HEK293 (cell line): ENCODE results near the gene DCST1.

Experiments
- KLF16 ChIP-seq: fragments of 450-650 bp; formaldehyde crosslinking; IDR thresholded peaks from 2 replicates; pipeline ENCODE4 v1.5.1; 2017; ENCODE audit warnings: missing biosample characterization, missing genetic modification characterization
- MYNN ChIP-seq: fragments of 450-650 bp; formaldehyde crosslinking; IDR thresholded peaks from 2 replicates; pipeline ENCODE4 v1.5.1; 2016; ENCODE audit warnings: missing biosample characterization, missing genetic modification characterization, borderline replicate concordance
- YY1 ChIP-seq: fragments of 450-650 bp; formaldehyde crosslinking; IDR thresholded peaks from 2 replicates; pipeline ENCODE4 v1.5.1; 2018; ENCODE audit warnings: missing biosample characterization, missing genetic modification characterization
- ZBTB1 ChIP-seq: fragments of 450-650 bp; formaldehyde crosslinking; IDR thresholded peaks from 2 replicates; pipeline ENCODE4 v1.5.1; 2016; ENCODE audit warnings: missing biosample characterization, missing genetic modification characterization
- ZNF24 ChIP-seq: fragments of 450-650 bp; formaldehyde crosslinking; IDR thresholded peaks from 2 replicates; pipeline ENCODE4 v1.5.1; 2016; ENCODE audit warnings: missing biosample characterization, missing genetic modification characterization
- ZNF488 ChIP-seq: fragments of 450-650 bp; formaldehyde crosslinking; IDR thresholded peaks from 2 replicates; pipeline ENCODE4 v1.5.1; 2016; ENCODE audit warnings: missing biosample characterization, missing genetic modification characterization
- TF ChIP-seq, protein P1 (sequence below): fragments of 450-650 bp; formaldehyde crosslinking; IDR thresholded peaks from 2 replicates; pipeline ENCODE4 v1.5.1; 2016; ENCODE audit warnings: missing biosample characterization, missing genetic modification characterization
- TF ChIP-seq, protein P2 (sequence below): fragments of 450-650 bp; formaldehyde crosslinking; conservative IDR thresholded peaks from 2 replicates; pipeline ENCODE4 v1.5.1; 2016; ENCODE audit warnings: low read depth, missing biosample characterization, missing genetic modification characterization

- TF ChIP-seq ZBTB1 (tag by site-specific recombination) (no peak), YY1 (tag by site-specific recombination) (no peak), ZNF488 (tag by site-specific recombination) (no peak), MYNN (tag by site-specific recombination) (no peak), KLF16 (no peak), ZNF24 (tag by site-specific recombination) (no peak)
- TF ChIP-seq, protein P1, sequence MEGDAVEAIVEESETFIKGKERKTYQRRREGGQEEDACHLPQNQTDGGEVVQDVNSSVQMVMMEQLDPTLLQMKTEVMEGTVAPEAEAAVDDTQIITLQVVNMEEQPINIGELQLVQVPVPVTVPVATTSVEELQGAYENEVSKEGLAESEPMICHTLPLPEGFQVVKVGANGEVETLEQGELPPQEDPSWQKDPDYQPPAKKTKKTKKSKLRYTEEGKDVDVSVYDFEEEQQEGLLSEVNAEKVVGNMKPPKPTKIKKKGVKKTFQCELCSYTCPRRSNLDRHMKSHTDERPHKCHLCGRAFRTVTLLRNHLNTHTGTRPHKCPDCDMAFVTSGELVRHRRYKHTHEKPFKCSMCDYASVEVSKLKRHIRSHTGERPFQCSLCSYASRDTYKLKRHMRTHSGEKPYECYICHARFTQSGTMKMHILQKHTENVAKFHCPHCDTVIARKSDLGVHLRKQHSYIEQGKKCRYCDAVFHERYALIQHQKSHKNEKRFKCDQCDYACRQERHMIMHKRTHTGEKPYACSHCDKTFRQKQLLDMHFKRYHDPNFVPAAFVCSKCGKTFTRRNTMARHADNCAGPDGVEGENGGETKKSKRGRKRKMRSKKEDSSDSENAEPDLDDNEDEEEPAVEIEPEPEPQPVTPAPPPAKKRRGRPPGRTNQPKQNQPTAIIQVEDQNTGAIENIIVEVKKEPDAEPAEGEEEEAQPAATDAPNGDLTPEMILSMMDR (tag by site-specific recombination): no peak
- TF ChIP-seq, protein P2, sequence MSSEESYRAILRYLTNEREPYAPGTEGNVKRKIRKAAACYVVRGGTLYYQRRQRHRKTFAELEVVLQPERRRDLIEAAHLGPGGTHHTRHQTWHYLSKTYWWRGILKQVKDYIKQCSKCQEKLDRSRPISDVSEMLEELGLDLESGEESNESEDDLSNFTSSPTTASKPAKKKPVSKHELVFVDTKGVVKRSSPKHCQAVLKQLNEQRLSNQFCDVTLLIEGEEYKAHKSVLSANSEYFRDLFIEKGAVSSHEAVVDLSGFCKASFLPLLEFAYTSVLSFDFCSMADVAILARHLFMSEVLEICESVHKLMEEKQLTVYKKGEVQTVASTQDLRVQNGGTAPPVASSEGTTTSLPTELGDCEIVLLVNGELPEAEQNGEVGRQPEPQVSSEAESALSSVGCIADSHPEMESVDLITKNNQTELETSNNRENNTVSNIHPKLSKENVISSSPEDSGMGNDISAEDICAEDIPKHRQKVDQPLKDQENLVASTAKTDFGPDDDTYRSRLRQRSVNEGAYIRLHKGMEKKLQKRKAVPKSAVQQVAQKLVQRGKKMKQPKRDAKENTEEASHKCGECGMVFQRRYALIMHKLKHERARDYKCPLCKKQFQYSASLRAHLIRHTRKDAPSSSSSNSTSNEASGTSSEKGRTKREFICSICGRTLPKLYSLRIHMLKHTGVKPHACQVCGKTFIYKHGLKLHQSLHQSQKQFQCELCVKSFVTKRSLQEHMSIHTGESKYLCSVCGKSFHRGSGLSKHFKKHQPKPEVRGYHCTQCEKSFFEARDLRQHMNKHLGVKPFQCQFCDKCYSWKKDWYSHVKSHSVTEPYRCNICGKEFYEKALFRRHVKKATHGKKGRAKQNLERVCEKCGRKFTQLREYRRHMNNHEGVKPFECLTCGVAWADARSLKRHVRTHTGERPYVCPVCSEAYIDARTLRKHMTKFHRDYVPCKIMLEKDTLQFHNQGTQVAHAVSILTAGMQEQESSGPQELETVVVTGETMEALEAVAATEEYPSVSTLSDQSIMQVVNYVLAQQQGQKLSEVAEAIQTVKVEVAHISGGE (tag by site-specific recombination): no peak
Observed at GRCh38 chr1:155043793-155044192, 10.2 kb downstream of the DCST1 start.
